Stimulated activated CD4-positive, alpha-beta T cell treated with anti-CD3 and anti-CD28 coated beads, Interleukin-15, amount 100 ng/mL, for 1 hour (primary cell): ENCODE measurements around the gene PFDN6.
A peak's percentile ranks its signal among the peaks of the same experiment; 100 is the strongest.
"Not testable (repeated sequence)": the region's sequence is repeated elsewhere in the genome, so short reads cannot be mapped to it uniquely, and the experiment has no call there.

Experiments used
- DNase-seq, 2 donors: peaks; one replicate each; pipeline ENCODE4 v3.0.0-alpha.2; 2020; ENCODE audit warnings: low read depth in 1 of 2, low spot score in 1 of 2

PFDN6 gene

GRCh38 chr6:33273924-33274902 is 15.2 kb upstream of the PFDN6 start:
- DNase-seq, result no peak

DNA sequence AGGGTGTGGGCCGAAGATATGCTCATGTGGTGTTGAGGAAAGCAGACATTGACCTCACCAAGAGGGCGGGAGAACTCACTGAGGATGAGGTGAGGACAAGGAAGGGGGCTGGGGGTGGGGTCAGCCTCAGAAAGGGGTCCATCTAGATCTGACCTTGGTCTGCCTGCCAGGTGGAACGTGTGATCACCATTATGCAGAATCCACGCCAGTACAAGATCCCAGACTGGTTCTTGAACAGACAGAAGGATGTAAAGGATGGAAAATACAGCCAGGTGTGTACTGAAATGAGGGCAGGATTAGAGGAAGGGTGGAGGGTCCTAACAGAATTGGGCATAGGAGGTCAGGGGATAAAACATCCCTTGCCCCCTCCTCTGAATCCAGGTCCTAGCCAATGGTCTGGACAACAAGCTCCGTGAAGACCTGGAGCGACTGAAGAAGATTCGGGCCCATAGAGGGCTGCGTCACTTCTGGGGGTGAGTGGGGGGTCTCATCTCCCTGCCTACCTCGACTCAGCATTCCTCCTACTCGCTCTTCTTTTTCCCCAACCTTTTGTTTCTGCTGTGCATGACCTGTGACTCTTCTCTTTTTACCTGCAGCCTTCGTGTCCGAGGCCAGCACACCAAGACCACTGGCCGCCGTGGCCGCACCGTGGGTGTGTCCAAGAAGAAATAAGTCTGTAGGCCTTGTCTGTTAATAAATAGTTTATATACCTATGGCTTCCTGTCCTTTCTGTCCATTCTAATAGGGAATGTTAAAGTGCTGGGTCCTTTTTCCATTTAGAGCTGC is 13.4 kb upstream of the PFDN6 start:
- not testable (repeated sequence) for DNase-seq

GRCh38 chr6:33276581-33276863 is 12.9 kb upstream of the PFDN6 start:
- DNase-seq, result no peak

DNA sequence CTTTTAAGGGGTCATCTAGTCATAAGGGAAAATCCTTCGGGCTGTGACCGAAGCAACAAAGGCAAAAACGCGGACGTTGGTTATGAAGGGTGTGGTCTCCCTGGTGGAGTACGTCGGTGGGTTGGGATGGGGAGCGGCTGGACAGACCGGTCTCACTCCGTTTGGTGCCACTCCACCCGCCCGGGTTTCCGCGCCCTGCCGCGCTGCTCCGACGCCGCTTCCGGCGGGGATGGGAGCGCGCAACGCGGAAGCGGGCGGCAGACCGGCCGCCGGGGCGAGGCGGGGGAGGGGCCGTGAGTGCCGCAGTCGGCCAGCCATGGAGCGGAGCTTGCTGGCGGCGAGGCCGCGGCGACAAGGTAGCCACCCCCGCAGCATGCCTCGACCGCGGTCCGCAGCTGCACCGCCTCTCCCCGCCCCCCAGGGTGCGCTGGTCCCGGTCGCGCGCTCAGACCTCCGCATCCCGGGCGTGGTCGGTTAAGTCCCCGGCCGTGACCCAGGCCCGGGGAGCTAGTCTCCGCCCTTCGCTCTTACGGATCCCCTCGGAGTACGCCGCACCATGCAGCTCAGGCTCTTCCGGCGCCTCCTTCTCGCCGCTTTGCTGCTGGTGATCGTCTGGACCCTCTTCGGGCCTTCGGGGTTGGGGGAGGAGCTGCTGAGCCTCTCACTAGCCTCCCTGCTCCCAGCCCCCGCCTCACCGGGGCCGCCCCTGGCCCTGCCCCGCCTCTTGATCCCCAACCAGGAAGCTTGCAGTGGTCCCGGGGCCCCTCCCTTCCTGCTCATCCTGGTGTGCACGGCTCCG is 12.3 kb upstream of the PFDN6 start, which contains the start of gene B3GALT4:
Gene B3GALT4, plus strand, starts transcription at position 260 of the 799 bp plus-strand sequence. Its CDS starts 297 bp downstream, at position 557.
- peak; percentile 43 to 68 for DNase-seq

DNA sequence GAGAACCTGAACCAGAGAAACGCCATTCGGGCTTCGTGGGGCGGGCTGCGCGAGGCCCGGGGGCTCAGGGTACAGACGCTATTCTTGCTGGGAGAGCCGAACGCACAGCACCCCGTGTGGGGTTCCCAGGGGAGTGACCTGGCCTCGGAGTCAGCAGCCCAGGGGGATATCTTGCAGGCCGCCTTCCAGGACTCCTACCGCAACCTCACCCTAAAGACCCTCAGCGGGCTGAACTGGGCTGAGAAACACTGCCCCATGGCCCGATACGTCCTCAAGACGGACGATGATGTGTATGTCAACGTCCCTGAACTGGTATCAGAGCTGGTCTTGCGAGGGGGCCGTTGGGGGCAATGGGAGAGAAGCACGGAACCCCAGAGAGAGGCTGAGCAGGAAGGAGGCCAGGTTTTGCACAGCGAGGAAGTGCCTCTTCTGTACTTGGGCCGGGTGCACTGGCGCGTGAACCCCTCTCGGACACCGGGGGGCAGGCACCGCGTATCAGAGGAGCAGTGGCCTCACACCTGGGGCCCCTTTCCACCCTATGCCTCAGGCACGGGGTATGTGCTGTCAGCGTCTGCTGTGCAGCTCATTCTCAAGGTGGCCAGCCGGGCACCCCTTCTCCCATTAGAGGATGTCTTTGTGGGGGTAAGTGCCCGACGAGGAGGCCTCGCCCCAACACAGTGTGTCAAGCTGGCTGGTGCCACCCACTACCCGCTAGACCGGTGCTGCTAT is 11.6 kb upstream of the PFDN6 start:
- no peak for DNase-seq

GRCh38 chr6:33278392-33278741 is 11.0 kb upstream of the PFDN6 start:
- DNase-seq, result no peak

DNA sequence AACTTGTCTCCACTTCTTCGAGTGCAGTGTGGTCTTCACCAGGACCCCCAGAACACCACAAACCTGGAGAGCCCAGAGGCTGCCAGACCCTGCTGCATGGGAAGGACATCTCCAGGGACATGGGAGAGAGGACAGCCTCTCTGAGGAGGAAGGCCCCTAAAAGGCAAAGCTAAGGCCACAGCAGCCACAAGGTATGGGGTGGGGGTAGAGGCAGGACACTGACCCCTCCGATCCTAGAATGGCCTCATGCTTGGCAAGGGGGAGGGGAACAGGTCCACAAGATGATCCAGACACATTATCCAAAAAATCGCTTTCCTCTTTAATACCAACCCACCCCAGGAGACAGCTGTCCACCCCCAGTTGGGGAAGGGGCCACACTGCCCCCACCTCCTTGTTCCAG is 10.6 kb upstream of the PFDN6 start:
- DNase-seq, result no peak

GRCh38 chr6:33279257-33279695 is 10.1 kb upstream of the PFDN6 start:
- DNase-seq, result no peak

DNA sequence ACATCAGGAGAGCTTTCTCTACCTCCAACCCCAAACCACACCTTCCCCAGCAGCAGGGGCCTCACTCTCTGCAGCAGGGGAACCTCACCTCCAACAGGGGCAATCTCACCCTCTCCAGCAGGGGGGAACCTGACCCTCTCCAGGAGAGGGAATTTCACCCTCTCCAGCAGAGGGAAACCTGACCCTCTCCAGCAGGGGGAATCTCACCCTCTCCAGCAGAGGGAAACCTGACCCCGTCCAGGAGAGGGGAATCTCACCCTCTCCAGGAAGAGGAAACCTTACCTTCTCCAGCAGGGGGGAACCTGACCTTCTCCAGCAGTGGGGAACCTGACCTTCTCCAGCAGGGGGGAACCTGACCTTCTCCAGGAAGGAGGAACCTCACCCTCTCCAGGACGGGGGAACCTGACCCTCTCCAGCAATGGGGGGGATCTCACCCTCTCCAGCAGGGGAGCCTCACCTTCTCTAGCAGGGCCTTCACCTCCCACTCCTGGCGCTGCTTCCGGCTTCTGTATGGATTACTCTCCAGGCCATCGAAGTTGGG is 9.4 kb upstream of the PFDN6 start:
- no peak for DNase-seq

GRCh38 chr6:33280539-33280938 is 8.9 kb upstream of the PFDN6 start:
- no peak for DNase-seq

DNA sequence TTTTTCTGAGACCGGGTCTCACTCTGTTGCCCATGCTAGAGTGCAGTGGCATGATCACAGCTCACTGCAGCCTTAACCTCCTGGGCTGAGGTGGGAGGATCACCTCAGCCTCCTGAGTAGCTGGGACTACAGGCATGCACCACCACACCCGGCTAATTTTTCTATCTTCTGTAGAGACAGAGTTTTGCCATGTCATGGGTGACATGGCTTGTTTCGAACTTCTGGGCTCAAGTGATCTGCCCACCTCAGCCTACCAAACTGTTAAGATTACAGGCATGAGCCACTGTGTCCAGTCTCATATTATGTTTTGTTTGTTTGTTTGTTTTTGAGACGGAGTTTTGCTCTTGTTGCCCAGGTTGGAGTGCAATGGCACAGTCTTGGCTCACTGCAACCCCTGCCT is 4.2 kb upstream of the PFDN6 start:
- DNase-seq, result not testable (repeated sequence)

GRCh38 chr6:33286946-33287914 is 2.2 kb upstream of the PFDN6 start:
- no peak for DNase-seq

GRCh38 chr6:33288141-33288920 is 1.1 kb upstream of the PFDN6 start:
- no peak for DNase-seq

DNA sequence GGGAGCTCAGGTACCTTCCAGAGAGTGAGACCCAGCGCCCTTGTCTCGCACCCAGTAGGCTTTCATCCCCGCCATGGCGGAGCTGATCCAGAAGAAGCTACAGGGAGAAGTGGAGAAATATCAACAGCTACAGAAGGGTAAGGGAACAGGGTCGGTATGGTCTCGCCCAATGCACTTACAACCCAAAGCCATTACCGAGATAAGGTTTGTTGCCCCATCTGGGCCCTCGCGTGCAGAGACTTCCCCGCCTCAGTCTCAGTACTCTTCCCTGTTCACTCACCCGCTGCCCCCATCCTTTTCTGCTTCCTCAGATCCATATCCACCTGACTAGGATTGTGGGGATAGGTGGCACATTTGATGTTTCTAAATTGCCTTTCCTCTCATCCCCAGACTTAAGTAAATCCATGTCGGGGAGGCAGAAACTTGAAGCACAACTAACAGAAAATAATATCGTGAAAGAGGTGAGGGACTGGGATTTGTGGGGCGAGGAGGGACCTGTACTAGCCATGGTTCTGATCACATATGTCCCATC is 449 bp downstream of the PFDN6 start:
- no peak for DNase-seq

DNA sequence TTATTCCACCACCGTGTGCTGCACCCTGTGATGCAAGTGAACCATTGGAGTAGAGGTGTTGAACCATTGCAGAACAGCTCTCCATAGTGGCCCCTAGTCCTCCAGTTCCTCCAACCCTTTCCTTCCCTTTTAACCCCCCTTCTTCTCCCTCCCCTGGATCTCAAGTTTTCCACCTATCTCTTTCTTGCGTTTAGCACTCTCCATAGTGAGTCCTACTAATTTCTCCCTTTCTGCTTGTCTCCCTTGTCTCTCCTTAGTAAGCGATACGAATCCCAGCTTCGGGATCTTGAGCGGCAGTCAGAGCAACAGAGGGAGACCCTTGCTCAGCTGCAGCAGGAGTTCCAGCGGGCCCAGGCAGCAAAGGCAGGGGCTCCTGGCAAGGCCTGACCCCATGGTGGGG is 1.1 kb downstream of the PFDN6 start:
- no peak for DNase-seq

DNA sequence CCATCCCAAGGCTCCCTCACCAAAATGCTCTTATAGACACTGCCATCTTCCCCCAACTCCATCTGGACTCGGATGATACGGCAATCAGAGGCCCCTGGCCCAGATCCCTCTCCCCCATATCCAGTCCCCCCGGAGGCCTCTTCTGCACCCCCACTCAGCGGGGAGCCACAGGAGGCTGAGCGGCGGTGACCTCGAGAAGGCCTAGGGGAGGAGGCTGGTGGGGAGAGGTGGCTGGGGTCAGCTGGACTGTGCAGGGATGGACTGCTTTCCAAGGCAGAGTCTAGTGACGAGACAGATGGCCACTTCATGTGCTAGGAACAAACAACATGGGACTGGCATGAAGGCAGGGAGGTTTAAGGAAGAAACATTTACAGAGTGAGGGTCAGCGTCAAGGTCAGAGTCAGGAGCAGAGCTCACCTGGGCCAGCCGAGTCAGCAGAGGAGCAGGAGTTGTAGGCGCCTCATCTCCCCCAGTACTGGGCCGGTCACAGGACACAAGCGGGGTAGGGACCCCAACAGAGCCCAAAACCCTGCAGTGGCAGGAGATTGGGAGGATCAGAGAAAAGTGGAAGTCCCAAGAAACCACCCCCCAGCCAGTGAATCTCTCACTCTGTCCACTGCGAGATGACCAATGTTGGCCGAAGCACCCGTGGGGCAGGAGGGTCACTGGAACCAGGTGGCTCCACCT is 3.7 kb downstream of the PFDN6 start:
- DNase-seq, result no peak

DNA sequence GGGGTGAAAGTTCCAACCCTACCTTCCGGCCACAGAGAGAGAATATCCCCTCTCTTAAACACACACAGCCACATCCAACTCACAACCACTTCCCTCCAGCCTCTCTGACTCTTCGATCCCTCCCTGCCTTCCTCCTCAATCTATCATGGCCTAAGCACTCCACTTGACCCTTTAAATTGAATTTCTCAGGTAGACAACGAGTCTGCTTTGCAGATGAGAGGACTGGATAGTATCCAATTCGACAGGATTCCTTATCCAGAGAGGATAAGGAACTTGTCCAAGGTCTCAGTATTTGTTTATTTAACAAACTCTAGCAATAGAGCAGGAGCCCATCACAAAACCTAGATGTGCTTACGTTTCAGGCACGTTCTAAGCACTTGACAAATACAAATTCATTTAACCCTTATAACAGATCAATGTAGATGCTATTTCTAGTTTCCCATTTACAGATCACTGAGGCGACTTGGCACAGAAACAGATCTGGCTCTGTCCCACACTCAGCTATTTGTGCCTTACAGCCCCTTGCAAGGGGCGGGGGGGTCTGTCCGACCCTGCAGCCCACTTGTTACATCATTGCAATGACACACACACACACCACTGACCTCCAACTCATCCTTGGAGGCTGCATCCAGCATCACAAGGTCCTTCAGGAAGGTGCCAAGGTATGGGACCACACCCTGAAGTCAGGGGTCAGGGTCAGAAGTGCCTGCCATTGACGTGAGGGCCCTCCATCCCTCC is 4.9 kb downstream of the PFDN6 start:
- no peak for DNase-seq
